Psoas muscle (tissue), 8 donors: ENCODE results near the gene SIPA1L3. TPM values are rescaled to one million over a fixed set of nuclear protein-coding genes. Genes with fewer than 3 reads are reported as not detected.

Source experiments
- ATAC-seq, 4 donors: fragments of 200-7000 bp; cut with Tn5 transposase; one replicate each; pipeline ENCODE4 v1.9.1; 2020; ENCODE audit warnings: moderate library complexity in 3 of 4, mild to moderate bottlenecking in 2 of 4
- DNase-seq, 2 donors: peaks; one replicate each; pipeline ENCODE4 v3.0.0-alpha.2; 2020
- H3K27ac ChIP-seq: fragments of 200-600 bp; one replicate; pipeline ENCODE4 v1.8.0; 2022
- H3K27me3 ChIP-seq, 3 donors: fragments of 200-600 bp in 1 of 3; one replicate each; pipeline versions ENCODE4 v1.6.1 to v1.8.0; 2013 to 2022; ENCODE audit warnings: low read length in 2 of 3, mild to moderate bottlenecking in 2 of 3, moderate library complexity in 1 of 3; ENCODE audit not compliant: insufficient read depth in 3 of 3
- H3K36me3 ChIP-seq, 2 donors: fragments of 200-600 bp in 1 of 2; one replicate each; pipeline versions ENCODE4 v1.6.1 to v1.8.0; 2013 to 2022; ENCODE audit warnings: low read depth in 1 of 2, mild to moderate bottlenecking in 1 of 2, moderate library complexity in 1 of 2; ENCODE audit not compliant: insufficient read depth in 1 of 2
- H3K4me1 ChIP-seq: fragments of 200-600 bp; one replicate; pipeline ENCODE4 v1.8.0; 2022
- H3K4me3 ChIP-seq: fragments of 200-600 bp; one replicate; pipeline ENCODE4 v1.8.0; 2022; ENCODE audit warnings: mild to moderate bottlenecking
- H3K9me3 ChIP-seq: fragments of 200-600 bp; one replicate; pipeline ENCODE4 v1.8.0; 2022
- WGBS, 3 donors: extraction: QIAGEN DNeasy Blood & Tissue Kit; methylation state at CpG; one replicate each; pipeline versions ENCODE4 v1.1.6 to v1.1.7; 2013; 5-methylcytosine and 5-hydroxymethylcytosine counted together
- intact Hi-C, 2 donors: fragments of 100-400 bp; cut with DNase I; formaldehyde crosslinking; loops; one replicate each; pipeline versions ENCODE4 v1.11.0 to v1.14.2; 2022
- polyA plus RNA-seq, 3 donors: library from polyadenylated mRNA; stranded (reverse); fragments of 200-250 nt; gene quantifications; one replicate each; pipeline ENCODE4 v1.2.3, GENCODE V29; 2013
- total RNA-seq, 4 donors: library from RNA; stranded (reverse); fragmentation: NEBNext Ultra II Directional in 2 of 4; extraction: Animal tissue kit (Norgen Biotek cat#: 25700) in 2 of 4; gene quantifications; one replicate each; pipeline versions ENCODE4 v1.2.1 to v1.2.4, GENCODE V29; 2021 to 2023
- TF ChIP-seq, protein P1 (sequence below): fragments of 200-600 bp; IDR thresholded peaks from one replicate; pipeline ENCODE4 v1.8.0; 2022; ENCODE audit warnings: antibody characterized with exemption
- donor health status: healthy with polysubstance abuse.
- donor health status: DM: no; HTN: no; CAD: no; lungs with moderate emphysema.
- donor health status: Bipolar disorder and iron deficiency.
- donor health status: healthy.
- donor health status: DM: yes; HTN: yes; CAD: no.
- donor health status: DM: no; HTN: no; CAD: no.
- donor health status: DM: no; HTN: no; CAD: no.
- donor health status: DM: yes; HTN: yes; CAD: no.

SIPA1L3 gene
- total and polyA plus RNA-seq, 7 donors, result 2.9 to 28.2 (median 8.3) TPM

DNA sequence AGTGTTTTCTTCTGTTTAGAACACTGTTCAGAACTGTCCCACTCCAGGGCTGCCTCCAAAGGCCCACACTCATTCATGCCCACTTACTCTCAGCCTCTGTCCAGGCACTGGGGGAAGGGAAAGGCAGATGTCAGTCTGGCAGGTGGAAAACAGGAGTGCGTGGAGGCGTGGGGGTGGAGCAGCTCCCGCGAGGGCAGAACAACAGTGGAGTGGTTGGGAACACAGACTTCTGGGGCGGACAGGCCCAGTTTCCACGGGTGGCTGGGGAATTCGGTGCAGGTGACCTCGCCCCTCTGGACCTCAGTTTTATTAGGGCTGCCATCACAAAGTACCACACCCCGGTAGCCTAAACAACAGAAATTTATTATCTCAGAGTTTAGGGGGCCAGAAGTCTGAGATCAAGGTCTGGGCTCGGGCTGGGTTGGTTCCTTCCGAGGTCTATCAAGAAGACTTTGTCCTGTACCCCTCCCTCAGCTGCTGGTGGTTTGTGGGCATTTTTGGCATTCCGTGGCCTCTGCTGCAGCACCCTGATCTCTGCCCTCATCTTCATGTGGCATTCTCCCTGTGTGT lies 59.7 kb downstream of the SIPA1L3 start:
- H3K9me3 ChIP-seq, result peaks cover 17% of the 10 kb centered on the region
- H3K4me1 ChIP-seq, result no peaks in the 10 kb centered on the region
- TF ChIP-seq, protein P1, sequence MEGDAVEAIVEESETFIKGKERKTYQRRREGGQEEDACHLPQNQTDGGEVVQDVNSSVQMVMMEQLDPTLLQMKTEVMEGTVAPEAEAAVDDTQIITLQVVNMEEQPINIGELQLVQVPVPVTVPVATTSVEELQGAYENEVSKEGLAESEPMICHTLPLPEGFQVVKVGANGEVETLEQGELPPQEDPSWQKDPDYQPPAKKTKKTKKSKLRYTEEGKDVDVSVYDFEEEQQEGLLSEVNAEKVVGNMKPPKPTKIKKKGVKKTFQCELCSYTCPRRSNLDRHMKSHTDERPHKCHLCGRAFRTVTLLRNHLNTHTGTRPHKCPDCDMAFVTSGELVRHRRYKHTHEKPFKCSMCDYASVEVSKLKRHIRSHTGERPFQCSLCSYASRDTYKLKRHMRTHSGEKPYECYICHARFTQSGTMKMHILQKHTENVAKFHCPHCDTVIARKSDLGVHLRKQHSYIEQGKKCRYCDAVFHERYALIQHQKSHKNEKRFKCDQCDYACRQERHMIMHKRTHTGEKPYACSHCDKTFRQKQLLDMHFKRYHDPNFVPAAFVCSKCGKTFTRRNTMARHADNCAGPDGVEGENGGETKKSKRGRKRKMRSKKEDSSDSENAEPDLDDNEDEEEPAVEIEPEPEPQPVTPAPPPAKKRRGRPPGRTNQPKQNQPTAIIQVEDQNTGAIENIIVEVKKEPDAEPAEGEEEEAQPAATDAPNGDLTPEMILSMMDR, result no peak
- intact Hi-C loops, result no loop called here
- H3K27me3 ChIP-seq, result no peaks in the 10 kb centered on the region
- 69 to 79% (median 73%) methylated on average over 12 of the region's 12 CpGs for WGBS, 3 donors
- no peak overlapping the region for H3K4me3 ChIP-seq
- ATAC-seq (no peak), DNase-seq (no peak)
- H3K36me3 ChIP-seq, result no peaks in the 10 kb centered on the region
- H3K27ac ChIP-seq, result no peak overlapping the region

DNA sequence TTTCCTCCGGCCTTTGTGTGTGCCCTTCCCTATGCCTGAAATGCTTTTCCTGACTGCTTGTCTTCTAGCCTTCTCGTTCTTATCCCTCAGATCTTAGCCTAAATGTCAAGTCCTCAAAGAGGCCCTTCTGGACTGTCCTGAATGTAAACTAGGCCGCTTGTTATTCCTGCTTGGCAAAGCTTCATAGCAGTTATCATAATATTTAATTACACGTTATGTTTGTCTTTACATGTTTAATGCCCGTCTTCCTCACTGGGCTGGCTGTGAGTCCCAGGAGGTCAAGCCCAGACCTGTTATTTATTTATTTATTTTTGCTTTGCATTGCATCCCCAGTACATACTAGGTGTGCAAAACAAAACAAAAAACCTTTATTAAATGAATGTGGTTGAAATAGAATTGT lies 62.7 kb downstream of the SIPA1L3 start:
- intact Hi-C loops, result no loop called here
- ATAC-seq (no peak), DNase-seq (no peak)
- Histone ChIP-seq H3K4me3 (no peak overlapping the region), H3K4me1 (no peaks in the 10 kb centered on the region), H3K27ac (no peak overlapping the region), H3K9me3 (peaks cover 17% of the 10 kb centered on the region), H3K27me3 (no peaks in the 10 kb centered on the region), H3K36me3 (no peaks in the 10 kb centered on the region)
- TF ChIP-seq, protein P1, result no peak
- WGBS, 3 donors, result 89 to 96% (median 89%) methylated on average over 5 of the region's 5 CpGs

DNA sequence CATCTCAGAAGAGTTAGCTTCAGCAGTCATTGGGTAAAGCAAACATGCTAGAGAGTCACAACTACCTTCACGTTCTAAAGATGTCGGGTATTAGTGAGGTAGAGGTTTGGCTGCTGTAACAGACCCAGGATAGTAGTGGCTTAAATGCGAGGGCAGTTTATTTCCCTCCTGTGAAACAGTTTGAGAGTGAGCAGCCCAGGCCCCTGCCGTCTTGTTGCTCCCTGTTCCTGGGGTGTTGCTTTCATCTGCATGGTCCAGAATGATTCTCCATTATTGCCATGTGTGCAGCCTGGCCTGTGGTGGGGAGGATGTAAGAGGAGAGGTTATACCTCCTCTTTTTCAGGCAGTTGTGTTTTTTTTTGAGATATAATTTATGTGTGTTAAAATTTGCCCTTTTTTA lies 63.7 kb downstream of the SIPA1L3 start:
- intact Hi-C loops, result no loop called here
- no peaks in the 10 kb centered on the region for H3K36me3 ChIP-seq

DNA sequence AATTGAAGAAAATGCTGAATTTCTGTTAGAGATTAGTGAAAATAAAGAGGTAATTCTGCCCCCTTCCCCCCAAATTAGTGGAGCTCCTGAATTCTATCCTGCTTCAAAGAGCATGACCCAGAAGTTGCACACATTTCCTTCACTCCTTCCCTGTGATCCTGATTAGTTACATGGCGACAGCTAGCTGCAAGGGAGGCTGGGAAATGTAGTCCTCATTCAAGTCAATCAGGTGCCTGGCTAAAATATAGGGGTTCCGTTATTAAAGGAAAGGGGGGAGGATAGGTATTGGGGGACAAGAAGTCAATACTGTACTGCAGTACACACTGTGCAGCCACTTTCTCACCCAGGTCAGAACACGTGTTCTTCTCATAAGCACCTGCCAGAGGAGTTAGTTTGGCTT lies 65.8 kb downstream of the SIPA1L3 start:
- intact Hi-C loops, result no loop called here
- no peak for ATAC-seq
- TF ChIP-seq, protein P1, result no peak
- H3K27ac ChIP-seq, result no peak overlapping the region
- H3K27me3 ChIP-seq, result no peaks in the 10 kb centered on the region
- peaks cover 17% of the 10 kb centered on the region for H3K9me3 ChIP-seq
- DNase-seq, result no peak
- no peaks in the 10 kb centered on the region for H3K4me1 ChIP-seq
- 97 to 100% (median 99%) methylated on average over 3 of the region's 3 CpGs for WGBS, 3 donors
- H3K36me3 ChIP-seq, result no peaks in the 10 kb centered on the region
- H3K4me3 ChIP-seq, result no peak overlapping the region

More for the DNA sequence above, 63.7 kb downstream of the SIPA1L3 start:
- DNase-seq, result no peak
- TF ChIP-seq, protein P1, result no peak
- H3K27me3 ChIP-seq, result no peaks in the 10 kb centered on the region
- no peak overlapping the region for H3K4me3 ChIP-seq
- H3K9me3 ChIP-seq, result peaks cover 17% of the 10 kb centered on the region
- H3K4me1 ChIP-seq, result no peaks in the 10 kb centered on the region
- H3K27ac ChIP-seq, result no peak overlapping the region
- no peak for ATAC-seq
- WGBS, 3 donors, result 93 to 98% (median 97%) methylated on average over 4 of the region's 4 CpGs

DNA sequence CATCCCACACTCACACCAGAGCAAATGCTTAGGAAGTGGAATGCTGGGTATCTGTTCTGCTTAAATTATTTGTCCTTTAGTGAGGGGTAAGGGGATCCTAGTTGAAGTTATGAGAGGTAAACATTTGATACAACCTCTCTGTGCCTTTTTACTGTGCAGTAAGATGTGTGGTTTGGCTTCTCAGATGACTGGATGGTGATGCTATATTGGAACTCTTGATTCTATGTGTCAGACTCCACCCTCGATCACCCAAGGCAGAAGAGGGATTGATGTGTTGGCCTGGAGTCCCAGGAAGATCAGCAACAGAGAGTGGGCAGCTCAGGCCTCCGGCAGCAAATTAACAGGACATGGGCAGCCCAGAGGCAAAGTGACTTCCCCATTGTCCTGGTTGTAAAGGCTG lies 66.7 kb downstream of the SIPA1L3 start:
- Histone ChIP-seq H3K27ac (no peak overlapping the region), H3K9me3 (peaks cover 17% of the 10 kb centered on the region), H3K36me3 (no peaks in the 10 kb centered on the region), H3K4me1 (no peaks in the 10 kb centered on the region), H3K4me3 (no peak overlapping the region), H3K27me3 (no peaks in the 10 kb centered on the region)
- ATAC-seq (no peak), DNase-seq (no peak)
- intact Hi-C loops, result no loop called here
- TF ChIP-seq, protein P1, result no peak
- 85 to 94% (median 92%) methylated on average over 2 of the region's 2 CpGs for whole genome bisulfite sequencing, 3 donors
